ENCODE data around the gene PCDH8.

PCDH8 gene

DNA sequence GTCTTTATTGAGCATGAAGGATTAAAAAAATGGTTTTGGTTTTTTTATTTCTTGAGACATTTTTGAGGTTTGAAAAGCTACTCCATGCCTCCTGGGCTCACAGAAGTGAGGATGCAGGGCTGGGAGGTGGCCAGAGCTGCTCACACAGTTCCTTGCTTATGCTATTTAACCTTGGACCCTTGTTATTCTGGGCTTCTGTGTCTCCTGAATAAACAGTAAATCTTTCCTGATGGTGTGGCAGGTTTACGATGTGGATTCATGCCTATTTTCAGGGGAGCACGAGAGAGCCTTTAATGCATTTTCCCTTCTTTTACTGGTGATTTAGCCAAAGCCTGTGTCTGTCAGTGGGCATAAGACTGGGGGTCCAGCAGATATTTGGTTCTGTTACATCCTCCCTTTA is 34.3 kb upstream of the PCDH8 start:
- Histone ChIP-seq H3F3A (ENCODE audit: low read depth) (no peaks in the 10 kb centered on the region), H3K9me2 (replicated peaks; ENCODE audit: low read depth, low read length) (no peaks in the 10 kb centered on the region), H3K4me3 (ENCODE audit: low read length, poor library complexity, severe bottlenecking) (no peak overlapping the region), H3K36me3 (ENCODE audit: insufficient read depth, low read length) (no peaks in the 10 kb centered on the region), H2AFZ (ENCODE audit: low read length) (no peak overlapping the region), H4K20me1 (ENCODE audit: insufficient read depth, low read length, poor library complexity, severe bottlenecking) (no peaks in the 10 kb centered on the region), H3K79me2 (ENCODE audit: insufficient read depth, low read length) (no peaks in the 10 kb centered on the region), H3K9me3 (ENCODE audit: insufficient read depth, low read depth, low read length) (no peaks in the 10 kb centered on the region), H3K27me3 (ENCODE audit: insufficient read depth, low read length, poor library complexity, severe bottlenecking) (no peaks in the 10 kb centered on the region), H3K9ac (ENCODE audit: low read depth, low read length, poor library complexity, severe bottlenecking) (no peak overlapping the region), H3K4me2 (ENCODE audit: low read depth, low read length, poor library complexity, severe bottlenecking) (no peak overlapping the region), H3K4me1 (ENCODE audit: insufficient read depth, low read length, poor library complexity, severe bottlenecking) (no peaks in the 10 kb centered on the region)
- no peak for TF ChIP-seq CTCF (conservative IDR thresholded peaks at IDR 0.05; ENCODE audit: low read length)
- no peak for TF ChIP-seq EZH2phosphoT487 (IDR thresholded peaks at IDR 0.05; ENCODE audit: borderline replicate concordance)

DNA sequence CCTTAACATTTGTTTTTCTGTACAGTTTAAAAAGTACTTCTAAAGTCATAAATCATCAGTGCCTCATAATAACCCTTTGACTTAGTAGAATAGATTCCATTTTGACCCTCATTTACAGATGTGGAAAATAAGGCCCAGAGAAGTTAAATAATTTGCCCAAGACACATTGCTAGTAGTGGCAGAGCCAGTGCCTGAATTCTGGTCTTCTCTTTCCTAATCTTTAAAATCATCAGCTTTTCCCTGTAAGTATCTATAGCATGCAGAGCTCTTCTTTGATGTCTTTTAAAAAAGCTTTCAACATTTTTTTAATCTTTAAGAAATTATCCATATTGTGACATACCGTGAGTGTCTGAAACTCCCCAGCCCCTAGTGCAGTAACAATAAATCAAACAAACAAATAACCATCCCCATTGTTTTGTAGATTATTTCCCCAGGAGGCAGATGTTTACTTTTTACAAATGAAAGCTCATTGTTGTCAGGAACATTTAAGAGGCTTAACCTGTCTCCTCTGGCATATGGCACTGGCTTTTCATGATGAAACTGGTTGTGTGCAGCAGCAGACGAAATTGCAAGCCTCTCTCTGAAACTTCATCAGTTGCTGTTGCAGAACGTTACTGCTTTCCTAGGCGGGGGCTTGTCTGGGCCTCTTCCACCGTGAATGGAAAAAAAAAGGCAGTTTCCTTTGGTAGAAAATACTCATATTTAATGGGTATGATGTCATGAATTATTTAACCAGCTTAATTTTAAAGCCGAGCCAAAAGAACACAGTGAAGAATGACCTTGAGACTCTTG is 31.7 kb upstream of the PCDH8 start:
- H4K20me1 ChIP-seq (ENCODE audit: insufficient read depth, low read length, poor library complexity, severe bottlenecking) = no peaks in the 10 kb centered on the region
- H3K27me3 ChIP-seq (ENCODE audit: insufficient read depth, low read length, poor library complexity, severe bottlenecking) = no peaks in the 10 kb centered on the region
- H3K9me2 ChIP-seq (replicated peaks; ENCODE audit: low read depth, low read length) = no peaks in the 10 kb centered on the region
- H3K4me2 ChIP-seq (ENCODE audit: low read depth, low read length, poor library complexity, severe bottlenecking) = no peak overlapping the region
- H3K79me2 ChIP-seq (ENCODE audit: insufficient read depth, low read length) = no peaks in the 10 kb centered on the region
- H3K36me3 ChIP-seq (ENCODE audit: insufficient read depth, low read length) = no peaks in the 10 kb centered on the region
- no peaks in the 10 kb centered on the region for H3F3A ChIP-seq (ENCODE audit: low read depth)
- H3K9ac ChIP-seq (ENCODE audit: low read depth, low read length, poor library complexity, severe bottlenecking) = no peak overlapping the region
- H2AFZ ChIP-seq (ENCODE audit: low read length) = no peak overlapping the region
- no peak for TF ChIP-seq EZH2phosphoT487 (IDR thresholded peaks at IDR 0.05; ENCODE audit: borderline replicate concordance)
- no peak for TF ChIP-seq CTCF (conservative IDR thresholded peaks at IDR 0.05; ENCODE audit: low read length)
- no peaks in the 10 kb centered on the region for H3K9me3 ChIP-seq (ENCODE audit: insufficient read depth, low read depth, low read length)
- no peaks in the 10 kb centered on the region for H3K4me1 ChIP-seq (ENCODE audit: insufficient read depth, low read length, poor library complexity, severe bottlenecking)
- no peak overlapping the region for H3K4me3 ChIP-seq (ENCODE audit: low read length, poor library complexity, severe bottlenecking)

GRCh38 chr13:52878831-52879230 is 30.4 kb upstream of the PCDH8 start:
- H3K4me3 ChIP-seq (ENCODE audit: low read length, poor library complexity, severe bottlenecking) = no peak overlapping the region
- no peak for TF ChIP-seq CTCF (conservative IDR thresholded peaks at IDR 0.05; ENCODE audit: low read length)
- no peak for TF ChIP-seq EZH2phosphoT487 (IDR thresholded peaks at IDR 0.05; ENCODE audit: borderline replicate concordance)
- H4K20me1 ChIP-seq (ENCODE audit: insufficient read depth, low read length, poor library complexity, severe bottlenecking) = no peaks in the 10 kb centered on the region
- H3K9me3 ChIP-seq (ENCODE audit: insufficient read depth, low read depth, low read length) = no peaks in the 10 kb centered on the region; the same call in 1 of the 2 replicates
- no peaks in the 10 kb centered on the region for H3K27me3 ChIP-seq (ENCODE audit: insufficient read depth, low read length, poor library complexity, severe bottlenecking)
- no peaks in the 10 kb centered on the region for H3K4me1 ChIP-seq (ENCODE audit: insufficient read depth, low read length, poor library complexity, severe bottlenecking)
- no peaks in the 10 kb centered on the region for H3K9me2 ChIP-seq (replicated peaks; ENCODE audit: low read depth, low read length)
- no peak overlapping the region for H3K4me2 ChIP-seq (ENCODE audit: low read depth, low read length, poor library complexity, severe bottlenecking)
- H3K9ac ChIP-seq (ENCODE audit: low read depth, low read length, poor library complexity, severe bottlenecking) = no peak overlapping the region
- no peaks in the 10 kb centered on the region for H3K79me2 ChIP-seq (ENCODE audit: insufficient read depth, low read length)
- H3K36me3 ChIP-seq (ENCODE audit: insufficient read depth, low read length) = no peaks in the 10 kb centered on the region
- H3F3A ChIP-seq (ENCODE audit: low read depth) = no peaks in the 10 kb centered on the region
- H2AFZ ChIP-seq (ENCODE audit: low read length) = no peak overlapping the region

Measured in Loucy (cell line).